AG04449 (cell line): Measurements from ENCODE around the gene HMGCL.

ENCODE experiments used
- CTCF ChIA-PET: fragments of 350-600 bp; formaldehyde crosslinking; extraction: SDS; loops from one replicate; lab custom pipeline; 2021; ENCODE audit warnings: antibody characterized with exemption; lab: Yijun Ruan, JAX
- POLR2A ChIA-PET: fragments of 400-600, 350-600 bp; formaldehyde crosslinking; extraction: SDS; loops from one replicate; lab custom pipeline; 2020; ENCODE audit warnings: antibody characterized with exemption, inconsistent platforms; lab: Yijun Ruan, JAX
- DNase-seq: peaks from one replicate; pipeline ENCODE4 v3.0.0-alpha.2; 2010; ENCODE audit warnings: low read depth, low spot score
- H3K4me3 ChIP-seq: 2 replicates; pipeline ENCODE4 v1.5.1; 2011; ENCODE audit warnings: low read depth, mild to moderate bottlenecking, control low read depth, low read length
- TF ChIP-seq, protein P1 (sequence below): IDR thresholded peaks from one replicate; pipeline ENCODE4 v1.5.1; 2011; ENCODE audit warnings: mild to moderate bottlenecking, moderate library complexity, low read length, control low read depth, inconsistent platforms; ENCODE audit not compliant: insufficient read depth; ENCODE audit errors: missing control alignments

HMGCL gene

GRCh38 chr1:23793861-23794731 is 31.1 kb downstream of the HMGCL start:
- TF ChIP-seq, protein P1, sequence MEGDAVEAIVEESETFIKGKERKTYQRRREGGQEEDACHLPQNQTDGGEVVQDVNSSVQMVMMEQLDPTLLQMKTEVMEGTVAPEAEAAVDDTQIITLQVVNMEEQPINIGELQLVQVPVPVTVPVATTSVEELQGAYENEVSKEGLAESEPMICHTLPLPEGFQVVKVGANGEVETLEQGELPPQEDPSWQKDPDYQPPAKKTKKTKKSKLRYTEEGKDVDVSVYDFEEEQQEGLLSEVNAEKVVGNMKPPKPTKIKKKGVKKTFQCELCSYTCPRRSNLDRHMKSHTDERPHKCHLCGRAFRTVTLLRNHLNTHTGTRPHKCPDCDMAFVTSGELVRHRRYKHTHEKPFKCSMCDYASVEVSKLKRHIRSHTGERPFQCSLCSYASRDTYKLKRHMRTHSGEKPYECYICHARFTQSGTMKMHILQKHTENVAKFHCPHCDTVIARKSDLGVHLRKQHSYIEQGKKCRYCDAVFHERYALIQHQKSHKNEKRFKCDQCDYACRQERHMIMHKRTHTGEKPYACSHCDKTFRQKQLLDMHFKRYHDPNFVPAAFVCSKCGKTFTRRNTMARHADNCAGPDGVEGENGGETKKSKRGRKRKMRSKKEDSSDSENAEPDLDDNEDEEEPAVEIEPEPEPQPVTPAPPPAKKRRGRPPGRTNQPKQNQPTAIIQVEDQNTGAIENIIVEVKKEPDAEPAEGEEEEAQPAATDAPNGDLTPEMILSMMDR, result no peak
- POLR2A ChIA-PET, result no interaction called here
- CTCF ChIA-PET, result interaction anchor here (1.9 kb wide), 1 partner anchor 18 kb away, joined by 5 read pairs; no protein-coding TSS in a partner anchor
- H3K4me3 ChIP-seq, result no peak overlapping the region
- DNase-seq, result no peak

DNA sequence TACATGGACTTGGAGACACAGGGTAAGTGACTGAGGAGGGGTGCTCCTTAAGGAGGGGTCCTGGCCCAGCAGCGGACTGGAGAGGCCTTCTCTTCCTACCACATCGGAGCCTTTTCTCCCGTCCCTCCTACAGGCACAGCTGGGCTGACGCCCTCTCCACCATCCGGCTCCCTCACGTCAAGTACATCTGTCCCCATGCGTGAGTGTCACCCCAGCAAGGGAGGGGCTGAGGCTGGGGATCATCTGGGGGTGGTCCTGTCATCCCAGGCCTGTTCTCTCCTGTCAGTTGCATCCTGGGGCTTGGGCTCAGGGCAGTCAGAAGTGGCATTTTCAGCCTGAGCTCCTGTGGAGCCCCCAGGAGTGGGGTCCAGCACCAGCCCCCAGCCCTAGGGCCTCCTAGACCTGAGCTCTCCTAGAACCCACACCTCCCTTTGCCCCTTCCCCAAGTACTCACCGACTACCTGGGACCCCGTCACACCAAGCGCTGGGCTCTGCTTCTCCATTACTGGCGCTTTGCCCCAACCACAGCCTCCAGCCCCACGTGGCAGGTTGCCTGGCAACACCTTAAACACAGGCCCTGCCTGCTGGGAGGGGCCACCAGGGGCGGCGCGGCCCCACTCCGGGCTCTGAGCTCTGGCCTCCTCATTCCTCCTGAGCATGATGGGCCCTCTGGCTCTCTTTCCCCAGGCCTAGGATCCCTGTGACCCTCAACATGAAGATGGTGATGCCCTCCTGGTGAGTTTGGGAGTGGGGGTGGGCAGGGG is 32.0 kb downstream of the HMGCL start:
- H3K4me3 ChIP-seq, result peak overlapping the region; percentile 3; the same call in 1 of the 2 replicates
- TF ChIP-seq, protein P1, result no peak

DNA sequence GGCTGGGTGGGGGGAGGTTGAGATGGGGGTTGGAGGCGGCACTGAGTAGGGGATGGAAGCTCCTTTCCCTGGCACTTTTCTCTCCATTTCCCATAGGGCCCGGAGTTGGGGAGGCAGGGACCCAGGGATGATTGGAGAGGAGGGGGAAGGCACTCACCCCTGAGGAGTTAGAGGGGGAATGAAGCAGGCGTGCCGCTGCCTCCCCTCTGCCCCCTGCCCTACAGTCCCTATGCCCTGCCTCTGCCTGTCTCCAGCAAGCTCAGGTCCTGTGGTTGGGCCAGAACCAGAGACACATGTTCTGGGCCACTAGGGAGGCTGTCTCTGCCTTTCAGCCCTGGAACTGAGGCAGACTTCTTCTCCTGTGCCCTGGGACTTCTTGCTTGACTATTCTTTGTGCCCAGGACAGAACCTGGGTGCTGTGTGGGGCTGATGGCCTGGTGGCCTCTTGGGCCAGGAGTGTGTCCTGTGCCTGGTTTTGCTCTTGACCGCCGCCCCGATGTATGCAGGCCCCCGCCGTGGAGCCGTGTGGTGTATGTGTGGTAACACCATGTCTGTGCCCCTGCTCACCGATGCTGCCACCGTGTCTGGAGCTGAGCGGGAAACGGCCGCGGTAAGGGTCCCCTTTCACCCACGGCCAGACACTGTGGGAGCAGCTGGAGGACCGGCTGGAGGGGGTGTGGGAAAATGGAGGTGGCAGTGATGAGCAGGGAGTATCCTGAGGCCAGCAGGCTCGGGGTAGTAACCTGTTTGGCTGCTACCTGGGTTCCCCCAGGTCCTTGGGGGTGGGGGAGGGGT is 32.9 kb downstream of the HMGCL start:
- POLR2A ChIA-PET, result interaction anchor here (0.5 to 1.5 kb wide), 3 partner anchors 9 to 226 kb away, joined by 3 to 7 read pairs (median 4); partner anchors contain the start of gene GALE
- H3K4me3 ChIP-seq, result peak overlapping the region; percentile 90
- TF ChIP-seq, protein P1, result no peak
- DNase-seq, result no peak
- CTCF ChIA-PET, result interaction anchor here (0.7 to 1.9 kb wide), 5 partner anchors 8 to 20 kb away, joined by 3 to 10 read pairs (median 3); no protein-coding TSS in a partner anchor

More for the DNA sequence above, 32.0 kb downstream of the HMGCL start:
- CTCF ChIA-PET, result interaction anchor here (0.9 to 1.9 kb wide), 2 partner anchors 9 to 17 kb away, joined by 3 to 5 read pairs; no protein-coding TSS in a partner anchor
- no peak for DNase-seq
- POLR2A ChIA-PET, result interaction anchor here (1.5 kb wide), 1 partner anchor 8 kb away, joined by 7 read pairs; the partner anchor contains the start of gene GALE

DNA sequence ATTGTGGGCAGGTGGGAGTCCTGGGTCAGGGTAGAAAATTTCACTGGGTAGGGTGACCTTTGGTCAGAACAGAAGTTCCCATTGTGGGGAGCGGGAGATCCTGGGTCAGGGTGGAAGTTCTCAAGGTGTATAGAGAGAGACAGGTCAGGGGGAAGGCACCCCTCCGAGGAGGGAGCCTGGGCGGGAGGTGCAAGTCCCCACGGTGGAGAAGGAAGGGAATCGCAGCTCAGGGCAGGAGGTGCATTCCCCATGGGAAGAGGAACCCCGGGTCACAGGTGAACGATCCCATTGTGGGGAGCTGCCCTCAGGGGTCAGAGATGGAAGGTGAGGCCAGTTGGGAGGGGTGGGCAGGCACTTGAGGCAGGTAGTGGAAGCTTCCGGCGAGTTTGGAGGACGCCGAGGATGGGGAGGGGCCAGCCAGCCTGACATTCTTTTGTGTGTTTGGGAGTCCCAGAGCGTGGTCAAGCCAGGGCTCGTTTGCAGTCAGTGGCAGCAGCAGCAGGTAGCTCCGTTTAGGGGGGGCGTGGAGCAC is 33.6 kb downstream of the HMGCL start:
- TF ChIP-seq, protein P1, result no peak
- POLR2A ChIA-PET, result interaction anchor here (0.5 to 1.5 kb wide), 6 partner anchors 10 to 231 kb away, joined by 3 to 7 read pairs (median 4); partner anchors contain the start of gene GALE
- peak overlapping the region; percentile 90 for H3K4me3 ChIP-seq
- DNase-seq, result no peak
- CTCF ChIA-PET, result interaction anchor here (0.6 to 2.1 kb wide), 6 partner anchors 12 to 21 kb away, joined by 3 to 10 read pairs (median 3); no protein-coding TSS in a partner anchor

DNA sequence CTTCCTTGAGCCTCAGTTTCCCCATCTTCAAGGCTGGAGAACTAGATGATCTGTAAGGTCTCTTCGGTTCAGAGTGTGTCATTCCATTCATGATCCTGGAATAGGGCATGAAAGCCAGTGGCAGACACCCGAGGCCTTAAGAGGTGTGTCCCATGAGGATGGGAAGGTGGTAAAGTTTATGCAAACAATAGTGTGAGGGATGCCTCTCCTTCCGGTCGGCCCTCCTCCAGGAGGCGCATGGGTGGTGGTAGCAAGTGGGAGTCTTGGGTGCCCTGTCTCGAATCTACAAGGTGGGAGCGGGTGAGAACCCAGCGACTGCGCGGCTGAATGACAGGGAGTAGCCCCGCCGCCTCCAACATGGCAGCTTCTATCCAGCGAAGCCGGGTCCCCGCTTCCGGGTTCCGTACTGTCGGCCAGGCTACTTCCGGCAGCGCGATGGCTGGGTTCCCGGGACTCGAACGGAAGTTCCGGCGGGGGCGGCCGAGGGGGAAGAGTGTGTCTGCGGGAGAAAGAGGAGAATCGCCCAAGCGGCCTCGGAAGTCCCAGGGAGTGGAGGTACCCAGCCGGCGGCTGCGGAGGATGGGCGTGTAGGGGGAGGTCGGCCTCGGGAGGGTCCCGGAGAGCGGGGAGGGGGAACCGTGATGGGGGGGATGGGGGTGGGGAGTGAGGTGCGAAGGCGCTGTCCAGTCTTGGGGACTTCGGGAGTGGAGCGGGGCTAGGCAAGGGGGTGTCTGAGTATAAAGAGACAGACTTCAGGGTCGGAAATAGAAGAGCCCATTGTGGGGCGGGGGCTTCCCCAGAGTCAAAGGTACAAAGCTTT is 34.3 kb downstream of the HMGCL start, which contains the start of gene LYPLA2:
Gene LYPLA2, plus strand, starts transcription at position 450 of the 820 bp plus-strand sequence. CDS start 1,538 bp downstream, outside the sequence.
- CTCF ChIA-PET, result interaction anchor here (0.6 to 2.1 kb wide), 5 partner anchors 11 to 21 kb away, joined by 3 to 10 read pairs (median 3); no protein-coding TSS in a partner anchor
- TF ChIP-seq, protein P1, result no peak
- H3K4me3 ChIP-seq, result peak within 1 kb of the TSS; percentile 90
- DNase-seq, result no peak
- POLR2A ChIA-PET, result interaction anchor here (0.8 to 1.9 kb wide), 5 partner anchors 10 to 232 kb away, joined by 4 to 6 read pairs (median 4); partner anchors contain the start of genes GALE and PITHD1
